ENCODE data around the gene EEF1AKMT3.

DNA sequence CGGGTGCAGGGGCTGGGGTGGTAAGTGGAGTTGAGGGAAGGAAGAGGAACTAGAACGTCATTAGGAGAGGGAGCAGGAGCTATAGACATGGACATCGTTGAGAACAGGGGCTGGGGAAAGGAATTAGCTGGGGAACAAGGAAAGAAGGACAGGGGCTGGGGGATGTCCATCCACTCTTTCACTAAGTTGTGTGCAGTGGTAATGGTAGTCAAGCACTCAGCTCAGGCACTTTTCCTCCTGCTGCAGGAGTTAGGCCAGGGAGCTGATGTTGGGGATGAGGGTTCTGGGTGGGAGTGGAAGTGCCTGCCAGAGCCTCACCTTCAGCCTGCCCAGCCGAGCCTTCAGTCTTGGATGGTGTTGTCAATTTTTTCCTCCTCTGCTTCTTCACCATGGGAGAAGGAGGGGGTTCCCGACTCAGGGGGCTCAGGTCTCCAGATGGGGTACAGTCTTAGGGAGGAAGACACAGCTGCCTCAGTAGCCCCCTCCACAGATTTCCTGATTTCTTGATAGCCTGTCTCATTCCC, 43.0 kb upstream of the EEF1AKMT3 start:
- no peak for TF ChIP-seq POLR2AphosphoS5 (IDR thresholded peaks at IDR 0.05)
- TF ChIP-seq, protein P1, sequence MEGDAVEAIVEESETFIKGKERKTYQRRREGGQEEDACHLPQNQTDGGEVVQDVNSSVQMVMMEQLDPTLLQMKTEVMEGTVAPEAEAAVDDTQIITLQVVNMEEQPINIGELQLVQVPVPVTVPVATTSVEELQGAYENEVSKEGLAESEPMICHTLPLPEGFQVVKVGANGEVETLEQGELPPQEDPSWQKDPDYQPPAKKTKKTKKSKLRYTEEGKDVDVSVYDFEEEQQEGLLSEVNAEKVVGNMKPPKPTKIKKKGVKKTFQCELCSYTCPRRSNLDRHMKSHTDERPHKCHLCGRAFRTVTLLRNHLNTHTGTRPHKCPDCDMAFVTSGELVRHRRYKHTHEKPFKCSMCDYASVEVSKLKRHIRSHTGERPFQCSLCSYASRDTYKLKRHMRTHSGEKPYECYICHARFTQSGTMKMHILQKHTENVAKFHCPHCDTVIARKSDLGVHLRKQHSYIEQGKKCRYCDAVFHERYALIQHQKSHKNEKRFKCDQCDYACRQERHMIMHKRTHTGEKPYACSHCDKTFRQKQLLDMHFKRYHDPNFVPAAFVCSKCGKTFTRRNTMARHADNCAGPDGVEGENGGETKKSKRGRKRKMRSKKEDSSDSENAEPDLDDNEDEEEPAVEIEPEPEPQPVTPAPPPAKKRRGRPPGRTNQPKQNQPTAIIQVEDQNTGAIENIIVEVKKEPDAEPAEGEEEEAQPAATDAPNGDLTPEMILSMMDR (IDR thresholded peaks at IDR 0.05): no peak
- TF ChIP-seq EP300 (IDR thresholded peaks at IDR 0.05; ENCODE audit: low read depth): no peak
